ENCODE data around the gene MRTFB. TPM values are rescaled to one million over a fixed set of nuclear protein-coding genes. Genes with fewer than 3 reads are reported as not detected.
A peak's percentile ranks its signal among the peaks of the same experiment; 100 is the strongest.

Gene MRTFB
- polyA plus RNA-seq, 3 donors, result 31.9 to 38.4 (median 35.7) TPM

- DNase-seq (ENCODE audit: extremely low read depth in 1 of 11, low read depth in 9 of 11, low spot score in 4 of 11), result no peak
These were observed 128.5 kb downstream of the MRTFB start for GRCh38 chr16:14199624-14200023.

- DNase-seq (ENCODE audit: extremely low read depth in 1 of 11, low read depth in 9 of 11, low spot score in 4 of 11), result no peak
These were observed 131.0 kb downstream of the MRTFB start for GRCh38 chr16:14202095-14202494.

- DNase-seq (ENCODE audit: extremely low read depth in 1 of 11, low read depth in 9 of 11, low spot score in 4 of 11), result no peak
These were observed 131.6 kb downstream of the MRTFB start for GRCh38 chr16:14202697-14203096.

- no peak for DNase-seq (ENCODE audit: extremely low read depth in 1 of 11, low read depth in 9 of 11, low spot score in 4 of 11)
These were observed 132.0 kb downstream of the MRTFB start for GRCh38 chr16:14203166-14203565.

- DNase-seq (ENCODE audit: extremely low read depth in 1 of 11, low read depth in 9 of 11, low spot score in 4 of 11), result no peak
These were observed 134.5 kb downstream of the MRTFB start for GRCh38 chr16:14205666-14206065.

GRCh38 chr16:14211856-14212543, 140.9 kb downstream of the MRTFB start:
- no peak for DNase-seq (ENCODE audit: extremely low read depth in 1 of 11, low read depth in 9 of 11, low spot score in 4 of 11)

- DNase-seq (ENCODE audit: extremely low read depth in 1 of 11, low read depth in 9 of 11, low spot score in 4 of 11), result no peak
These were observed 144.8 kb downstream of the MRTFB start for GRCh38 chr16:14215941-14216340.

GRCh38 chr16:14219983-14220382, 148.9 kb downstream of the MRTFB start:
- DNase-seq (ENCODE audit: extremely low read depth in 1 of 11, low read depth in 9 of 11, low spot score in 4 of 11), result no peak

- DNase-seq (ENCODE audit: extremely low read depth in 1 of 11, low read depth in 9 of 11, low spot score in 4 of 11), result no peak
These were observed 152.5 kb downstream of the MRTFB start for GRCh38 chr16:14223632-14224031.

GRCh38 chr16:14225457-14225856, 154.3 kb downstream of the MRTFB start:
- no peak for DNase-seq (ENCODE audit: extremely low read depth in 1 of 11, low read depth in 9 of 11, low spot score in 4 of 11)

GRCh38 chr16:14232106-14232864, 161.2 kb downstream of the MRTFB start:
- DNase-seq (ENCODE audit: extremely low read depth in 1 of 11, low read depth in 9 of 11, low spot score in 4 of 11), result peak in 4 of 11 donors; percentile 9 to 36 (median 22)

GRCh38 chr16:14236401-14236800, 165.3 kb downstream of the MRTFB start:
- no peak for DNase-seq (ENCODE audit: extremely low read depth in 1 of 11, low read depth in 9 of 11, low spot score in 4 of 11)

- DNase-seq (ENCODE audit: extremely low read depth in 1 of 11, low read depth in 9 of 11, low spot score in 4 of 11), result no peak
These were observed 167.6 kb downstream of the MRTFB start for GRCh38 chr16:14238756-14239155.

- no peak for DNase-seq (ENCODE audit: extremely low read depth in 1 of 11, low read depth in 9 of 11, low spot score in 4 of 11)
These were observed 168.7 kb downstream of the MRTFB start for GRCh38 chr16:14239791-14240190.

GRCh38 chr16:14240219-14240843, 169.2 kb downstream of the MRTFB start:
- DNase-seq (ENCODE audit: extremely low read depth in 1 of 11, low read depth in 9 of 11, low spot score in 4 of 11), result peak in 1 of 11 donors; percentile 32

- no peak for DNase-seq (ENCODE audit: extremely low read depth in 1 of 11, low read depth in 9 of 11, low spot score in 4 of 11)
These were observed 169.8 kb downstream of the MRTFB start for GRCh38 chr16:14240964-14241363.

GRCh38 chr16:14241631-14242030, 170.5 kb downstream of the MRTFB start:
- DNase-seq (ENCODE audit: extremely low read depth in 1 of 11, low read depth in 9 of 11, low spot score in 4 of 11), result no peak

GRCh38 chr16:14242769-14243168, 171.7 kb downstream of the MRTFB start:
- DNase-seq (ENCODE audit: extremely low read depth in 1 of 11, low read depth in 9 of 11, low spot score in 4 of 11), result no peak

- no peak for DNase-seq (ENCODE audit: extremely low read depth in 1 of 11, low read depth in 9 of 11, low spot score in 4 of 11)
These were observed 173.3 kb downstream of the MRTFB start for GRCh38 chr16:14244196-14245010.
